Activated T-cell treated with anti-CD3 and anti-CD28 coated beads, Interleukin-2, amount 50 U/mL, for 72 hours (primary cell): ENCODE results near the gene TMEM63A. TPM values are rescaled to one million over a fixed set of nuclear protein-coding genes. Genes with fewer than 3 reads are reported as not detected.
"Not testable (repeated sequence)": the region's sequence is repeated elsewhere in the genome, so short reads cannot be mapped to it uniquely, and the experiment has no call there.

Source experiments
- ATAC-seq, 2 donors: fragments of 150-1000 bp; cut with Tn5 transposase; replicated peaks in 1 of 2; 2 replicates each; pipeline ENCODE4 v1.10.0; 2021; ENCODE audit warnings: moderate library complexity in 2 of 2, mild to moderate bottlenecking in 1 of 2
- DNase-seq, 2 donors: peaks; one replicate each; pipeline ENCODE4 v3.0.0; 2021 to 2022; ENCODE audit warnings: mixed read lengths in 1 of 2
- H3K27ac Mint-ChIP-seq: one replicate; pipeline ENCODE4 v1.8.0; 2022; ENCODE audit warnings: mild to moderate bottlenecking, moderate library complexity, mixed read lengths
- H3K27me3 Mint-ChIP-seq: one replicate; pipeline ENCODE4 v1.8.0; 2022; ENCODE audit warnings: low read depth, mixed read lengths
- H3K36me3 Mint-ChIP-seq, 2 donors: one replicate each; pipeline ENCODE4 v1.8.0; 2022; ENCODE audit warnings: mixed read lengths in 2 of 2, mild to moderate bottlenecking in 1 of 2; ENCODE audit not compliant: insufficient read depth in 2 of 2
- H3K4me1 Mint-ChIP-seq: one replicate; pipeline ENCODE4 v1.8.0; 2022; ENCODE audit warnings: low read depth, mixed read lengths
- H3K4me3 Mint-ChIP-seq, 2 donors: one replicate each; pipeline ENCODE4 v1.8.0; 2022; ENCODE audit warnings: mild to moderate bottlenecking in 2 of 2, mixed read lengths in 2 of 2, moderate library complexity in 2 of 2
- H3K9me3 Mint-ChIP-seq, 2 donors: one replicate each; pipeline ENCODE4 v1.8.0; 2022; ENCODE audit warnings: mixed read lengths in 2 of 2
- total RNA-seq, 2 donors: library from RNA; stranded (reverse); gene quantifications; one replicate each; pipeline ENCODE4 v1.2.3, GENCODE V29; 2022

The TMEM63A gene
- total RNA-seq = 10 to 100 TPM; 44.9 to 49.7 TPM

GRCh38 chr1:225881959-225882693 lies at the start of gene TMEM63A:
Gene TMEM63A (minus strand): TSS chr1:225882380. CDS start chr1:225877580, 4,800 bp downstream.
- peaks cover 51% of the 10 kb centered on the region for H3K4me1 Mint-ChIP-seq
- H3K27me3 Mint-ChIP-seq = no peaks in the 10 kb centered on the region
- ATAC-seq (peak; percentile 75), DNase-seq (peak; percentile 89)
- no peaks in the 10 kb centered on the region for H3K9me3 Mint-ChIP-seq
- peak within 1 kb of the TSS; percentile 89 for H3K27ac Mint-ChIP-seq
- peak within 1 kb of the TSS; percentile 87 to 96 for H3K4me3 Mint-ChIP-seq
- H3K36me3 Mint-ChIP-seq = peaks cover 2 to 3% of the 10 kb centered on the region in 2 donors

GRCh38 chr1:225931270-225932136 lies 49.3 kb upstream of the TMEM63A start:
- Mint-ChIP-seq H3K4me1 (peaks cover 24% of the 10 kb centered on the region), H3K27ac (peak overlapping the region; percentile 16), H3K4me3 (no peak overlapping the region), H3K36me3 (no peaks in the 10 kb centered on the region), H3K9me3 (no peaks in the 10 kb centered on the region), H3K27me3 (no peaks in the 10 kb centered on the region)
- DNase-seq (no peak), ATAC-seq (no peak)

- Mint-ChIP-seq H3K4me1 (peaks cover 28% of the 10 kb centered on the region), H3K36me3 (no peaks in the 10 kb centered on the region), H3K27ac (no peak overlapping the region), H3K27me3 (no peaks in the 10 kb centered on the region), H3K9me3 (no peaks in the 10 kb centered on the region), H3K4me3 (no peak overlapping the region)
- no peak for DNase-seq
- ATAC-seq = no peak
Observed at GRCh38 chr1:225930566-225930965, 48.4 kb upstream of the TMEM63A start.

GRCh38 chr1:225929462-225929861 lies 47.3 kb upstream of the TMEM63A start:
- not testable (repeated sequence) for DNase-seq, H3K9me3 Mint-ChIP-seq
- peak overlapping the region; percentile 89 for H3K27ac Mint-ChIP-seq

GRCh38 chr1:225928186-225929175 lies 46.3 kb upstream of the TMEM63A start:
- Mint-ChIP-seq H3K9me3 (no peaks in the 10 kb centered on the region), H3K4me1 (peaks cover 38% of the 10 kb centered on the region), H3K4me3 (peak overlapping the region; percentile 50 to 64), H3K27ac (peak overlapping the region; percentile 76), H3K27me3 (no peaks in the 10 kb centered on the region), H3K36me3 (peaks cover 0 to 2% of the 10 kb centered on the region in 2 donors)
- DNase-seq = peak in 1 of 2 donors; percentile 23
- no peak for ATAC-seq

More at GRCh38 chr1:225929462-225929861, 47.3 kb upstream of the TMEM63A start:
- Mint-ChIP-seq H3K4me3 (peak overlapping the region in 1 of 2 donors; percentile 55), H3K4me1 (peaks cover 33% of the 10 kb centered on the region)
- not testable (repeated sequence) for H3K36me3 Mint-ChIP-seq, ATAC-seq, H3K27me3 Mint-ChIP-seq

GRCh38 chr1:225926551-225927113 lies 44.5 kb upstream of the TMEM63A start:
- Mint-ChIP-seq H3K36me3 (peaks cover 0 to 2% of the 10 kb centered on the region in 2 donors), H3K4me1 (peaks cover 57% of the 10 kb centered on the region), H3K27me3 (no peaks in the 10 kb centered on the region), H3K9me3 (no peaks in the 10 kb centered on the region), H3K4me3 (no peak overlapping the region), H3K27ac (peak overlapping the region; percentile 45)
- ATAC-seq (no peak), DNase-seq (no peak)

- H3K4me1 Mint-ChIP-seq = peaks cover 74% of the 10 kb centered on the region
- H3K9me3 Mint-ChIP-seq = no peaks in the 10 kb centered on the region
- H3K36me3 Mint-ChIP-seq = peaks cover 5 to 13% of the 10 kb centered on the region in 2 donors
- H3K27ac Mint-ChIP-seq = peak within 1 kb of the TSS; percentile 91
- DNase-seq (peak; percentile 96 to 98), ATAC-seq (peak; percentile 98 to 99)
- no peaks in the 10 kb centered on the region for H3K27me3 Mint-ChIP-seq
- peak within 1 kb of the TSS; percentile 91 to 97 for H3K4me3 Mint-ChIP-seq
Observed at GRCh38 chr1:225923692-225924555, 41.7 kb upstream of the TMEM63A start, which contains the start of gene PYCR2. Gene PYCR2 (minus strand): TSS chr1:225924250. CDS start chr1:225924110, 140 bp downstream.

GRCh38 chr1:225923381-225923691 lies 41.2 kb upstream of the TMEM63A start:
- Mint-ChIP-seq H3K4me3 (peak overlapping the region; percentile 91 to 97), H3K36me3 (peaks cover 5 to 13% of the 10 kb centered on the region in 2 donors), H3K27ac (peak overlapping the region; percentile 91), H3K9me3 (no peaks in the 10 kb centered on the region), H3K27me3 (no peaks in the 10 kb centered on the region), H3K4me1 (peaks cover 68% of the 10 kb centered on the region)
- no peak for DNase-seq
- no peak for ATAC-seq

GRCh38 chr1:225921734-225922709 lies 39.8 kb upstream of the TMEM63A start:
- no peaks in the 10 kb centered on the region for H3K9me3 Mint-ChIP-seq
- peak overlapping the region; percentile 91 to 97 for H3K4me3 Mint-ChIP-seq
- DNase-seq = no peak
- peaks cover 62% of the 10 kb centered on the region for H3K4me1 Mint-ChIP-seq
- peaks cover 5 to 13% of the 10 kb centered on the region in 2 donors for H3K36me3 Mint-ChIP-seq
- ATAC-seq = no peak
- no peaks in the 10 kb centered on the region for H3K27me3 Mint-ChIP-seq
- H3K27ac Mint-ChIP-seq = peak overlapping the region; percentile 80

- Mint-ChIP-seq H3K9me3 (no peaks in the 10 kb centered on the region), H3K27me3 (no peaks in the 10 kb centered on the region), H3K4me3 (peak overlapping the region; percentile 39 to 55), H3K27ac (peak overlapping the region; percentile 16), H3K36me3 (peaks cover 8 to 13% of the 10 kb centered on the region in 2 donors), H3K4me1 (peaks cover 51% of the 10 kb centered on the region)
- no peak for ATAC-seq
- DNase-seq = peak; percentile 35
Observed at GRCh38 chr1:225919906-225920305, 37.7 kb upstream of the TMEM63A start.
